Fibroblast of mammary gland (primary cell): ENCODE results near the gene COL13A1.

ENCODE experiments used
- DNase-seq: peaks from one replicate; pipeline ENCODE4 v3.0.0-alpha.2; 2010; ENCODE audit warnings: low read depth
- H3K4me3 ChIP-seq: 2 replicates; pipeline ENCODE4 v1.5.1; 2011; ENCODE audit warnings: low read depth, mild to moderate bottlenecking, low read length, moderate library complexity; ENCODE audit not compliant: control insufficient read depth
- CTCF ChIP-seq: conservative IDR thresholded peaks from 2 replicates; pipeline ENCODE4 v1.5.1; 2011; ENCODE audit warnings: low read depth, low read length, inconsistent platforms; ENCODE audit not compliant: control insufficient read depth, insufficient read depth

Gene COL13A1

GRCh38 chr10:69850440-69850839, 48.7 kb downstream of the COL13A1 start:
- H3K4me3 ChIP-seq: no peak overlapping the region
- TF ChIP-seq CTCF: no peak
- no peak for DNase-seq

GRCh38 chr10:69851306-69851705, 49.6 kb downstream of the COL13A1 start:
- no peak overlapping the region for H3K4me3 ChIP-seq
- TF ChIP-seq CTCF: no peak
- DNase-seq: no peak

GRCh38 chr10:69853064-69853463, 51.4 kb downstream of the COL13A1 start:
- TF ChIP-seq CTCF: no peak
- no peak overlapping the region for H3K4me3 ChIP-seq
- DNase-seq: no peak

GRCh38 chr10:69854511-69855345, 53.0 kb downstream of the COL13A1 start:
- no peak for TF ChIP-seq CTCF
- no peak overlapping the region for H3K4me3 ChIP-seq
- no peak for DNase-seq

GRCh38 chr10:69855346-69856111, 53.8 kb downstream of the COL13A1 start:
- TF ChIP-seq CTCF: no peak
- no peak for DNase-seq
- no peak overlapping the region for H3K4me3 ChIP-seq

- no peak for TF ChIP-seq CTCF
- no peak overlapping the region for H3K4me3 ChIP-seq
- peak; percentile 40 for DNase-seq
These were observed 55.0 kb downstream of the COL13A1 start for GRCh38 chr10:69856601-69857166.
